Upper lobe of left lung (tissue), 4 donors: ENCODE results near the gene KCNIP4.

Source experiments
- POLR2AphosphoS5 ChIP-seq, 2 donors: sonication (generic); formaldehyde crosslinking; IDR thresholded peaks; one replicate each; pipeline ENCODE4 v1.5.1; 2017; ENCODE audit warnings: antibody characterized with exemption in 2 of 2
- TF ChIP-seq, protein P1 (sequence below), 6 experiments: fragments of 450-650 bp in 4 of 6; fragments of 200-600 bp in 2 of 6; sonication (generic) in 2 of 6; IDR thresholded peaks; one replicate each; pipeline ENCODE4 v1.5.1; 2016 to 2019; ENCODE audit warnings: antibody characterized with exemption in 6 of 6

DNA sequence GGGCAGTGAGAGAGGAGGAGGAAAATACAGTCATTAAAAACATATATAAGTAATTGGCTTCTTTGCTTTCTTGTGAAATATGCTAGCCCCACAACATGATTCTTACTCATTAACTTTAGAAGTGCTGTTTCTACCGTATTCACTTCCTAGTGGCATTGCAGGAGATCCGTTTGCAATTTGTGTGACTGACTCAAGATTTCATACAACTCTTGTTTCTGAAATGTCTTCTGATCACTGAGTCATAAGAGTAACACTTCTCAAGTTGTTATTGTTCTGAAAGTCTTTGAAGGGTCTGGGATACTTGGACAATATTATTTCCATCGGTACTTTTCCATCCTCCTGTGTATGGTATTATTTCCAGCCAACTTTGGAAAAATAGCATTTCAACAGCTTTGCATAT lies 937.5 kb downstream of the KCNIP4 start:
- TF ChIP-seq, protein P1, sequence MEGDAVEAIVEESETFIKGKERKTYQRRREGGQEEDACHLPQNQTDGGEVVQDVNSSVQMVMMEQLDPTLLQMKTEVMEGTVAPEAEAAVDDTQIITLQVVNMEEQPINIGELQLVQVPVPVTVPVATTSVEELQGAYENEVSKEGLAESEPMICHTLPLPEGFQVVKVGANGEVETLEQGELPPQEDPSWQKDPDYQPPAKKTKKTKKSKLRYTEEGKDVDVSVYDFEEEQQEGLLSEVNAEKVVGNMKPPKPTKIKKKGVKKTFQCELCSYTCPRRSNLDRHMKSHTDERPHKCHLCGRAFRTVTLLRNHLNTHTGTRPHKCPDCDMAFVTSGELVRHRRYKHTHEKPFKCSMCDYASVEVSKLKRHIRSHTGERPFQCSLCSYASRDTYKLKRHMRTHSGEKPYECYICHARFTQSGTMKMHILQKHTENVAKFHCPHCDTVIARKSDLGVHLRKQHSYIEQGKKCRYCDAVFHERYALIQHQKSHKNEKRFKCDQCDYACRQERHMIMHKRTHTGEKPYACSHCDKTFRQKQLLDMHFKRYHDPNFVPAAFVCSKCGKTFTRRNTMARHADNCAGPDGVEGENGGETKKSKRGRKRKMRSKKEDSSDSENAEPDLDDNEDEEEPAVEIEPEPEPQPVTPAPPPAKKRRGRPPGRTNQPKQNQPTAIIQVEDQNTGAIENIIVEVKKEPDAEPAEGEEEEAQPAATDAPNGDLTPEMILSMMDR (IDR thresholded peaks at IDR 0.05), result no peak
- no peak for TF ChIP-seq POLR2AphosphoS5 (IDR thresholded peaks at IDR 0.05)
